Activated CD8-positive, alpha-beta T cell treated with anti-CD3 and anti-CD28 coated beads for 36 hours (primary cell): ENCODE data around the gene KCTD1. TPM values are rescaled to one million over a fixed set of nuclear protein-coding genes. Genes with fewer than 3 reads are reported as not detected.

Experiments
- ATAC-seq: fragments of 200-7000 bp; cut with Tn5 transposase; one replicate; pipeline ENCODE4 v1.10.0; 2021; ENCODE audit warnings: mild to moderate bottlenecking, moderate library complexity
- CTCF ChIA-PET: fragments of 350-600 bp; sonication (Branson Sonifier 250); formaldehyde crosslinking; loops from one replicate; lab custom pipeline; 2021; ENCODE audit warnings: antibody characterized with exemption; lab: Charles Lee
- POLR2A ChIA-PET: fragments of 350-600 bp; sonication (Branson Sonifier 250); formaldehyde crosslinking; loops from one replicate; lab custom pipeline; 2021; ENCODE audit warnings: antibody characterized with exemption; lab: Charles Lee
- DNase-seq: peaks from one replicate; pipeline ENCODE4 v3.0.0-alpha.2; 2020
- H3K27ac Mint-ChIP-seq: one replicate; pipeline ENCODE4 v1.8.0; 2021; ENCODE audit warnings: mild to moderate bottlenecking, mixed read lengths
- H3K27me3 Mint-ChIP-seq: one replicate; pipeline ENCODE4 v1.8.0; 2021; ENCODE audit warnings: mixed read lengths
- H3K36me3 Mint-ChIP-seq: one replicate; pipeline ENCODE4 v1.8.0; 2021; ENCODE audit warnings: low read depth, mixed read lengths
- H3K4me1 Mint-ChIP-seq: one replicate; pipeline ENCODE4 v1.8.0; 2021; ENCODE audit warnings: low read depth, mixed read lengths
- H3K4me3 Mint-ChIP-seq: one replicate; pipeline ENCODE4 v1.8.0; 2021; ENCODE audit warnings: mild to moderate bottlenecking, moderate library complexity, mixed read lengths
- H3K9me3 Mint-ChIP-seq: one replicate; pipeline ENCODE4 v1.8.0; 2021; ENCODE audit warnings: mixed read lengths
- intact Hi-C: fragments of 100-400 bp; cut with micrococcal nuclease; formaldehyde crosslinking; loops from one replicate; pipeline ENCODE4 v1.10.0; 2022
- total RNA-seq, 2 experiments: library from RNA; stranded (reverse); gene quantifications; one replicate each; pipeline ENCODE4 v1.2.3, GENCODE V29; 2021
- TF ChIP-seq, protein P1 (sequence below): fragments of 200-600 bp; IDR thresholded peaks from one replicate; pipeline ENCODE4 v1.8.0; 2022; ENCODE audit warnings: antibody characterized with exemption, mild to moderate bottlenecking

Gene KCTD1
- total RNA-seq, 2 experiments from 2014 or later, result 3.4 TPM

DNA sequence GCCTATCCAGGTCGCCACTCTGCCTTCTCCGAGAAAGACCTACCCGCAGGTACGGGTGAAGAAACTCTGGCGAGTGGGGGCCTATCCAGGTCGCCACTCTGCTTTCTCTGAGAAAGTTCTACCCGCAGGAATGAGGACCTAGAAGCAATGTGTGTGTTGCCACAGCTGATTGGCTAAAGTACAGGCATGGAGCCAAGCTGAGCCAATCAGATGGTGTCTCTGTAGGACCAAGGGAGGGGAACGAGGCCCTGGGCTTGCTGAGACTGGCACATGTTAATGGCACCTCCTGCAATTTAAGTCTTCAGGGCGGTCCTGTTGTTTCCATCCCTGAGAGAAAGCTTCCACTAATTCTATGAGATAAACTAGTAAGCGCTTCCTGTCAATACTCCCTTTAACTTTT, 82.3 kb downstream of the KCTD1 start:
- no peak overlapping the region for H3K4me3 Mint-ChIP-seq
- POLR2A ChIA-PET, result no interaction called here

DNA sequence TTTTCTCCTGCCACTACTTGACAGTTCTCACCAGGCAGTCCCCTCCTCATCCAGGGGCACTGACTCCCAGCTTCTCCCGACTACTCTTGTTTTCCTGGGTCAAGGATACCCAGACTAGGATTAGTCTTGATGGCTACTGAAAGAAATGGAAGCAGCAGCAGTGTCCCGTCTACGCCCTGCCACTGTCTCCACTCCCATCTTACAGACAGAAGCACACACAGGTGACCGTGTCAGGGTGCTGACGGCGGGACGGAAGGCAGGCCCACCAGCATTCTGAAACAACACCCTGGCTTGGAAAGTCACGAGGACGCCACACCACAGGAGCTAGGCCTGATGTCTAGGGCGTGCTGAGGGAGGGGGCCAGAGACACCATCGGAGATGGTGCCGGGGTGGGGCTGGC, 82.9 kb downstream of the KCTD1 start:
- CTCF ChIA-PET, result no interaction called here
- intact Hi-C loops, result no loop called here
- DNase-seq (no peak), ATAC-seq (no peak)
- no peak overlapping the region for H3K4me3 Mint-ChIP-seq
- TF ChIP-seq, protein P1, sequence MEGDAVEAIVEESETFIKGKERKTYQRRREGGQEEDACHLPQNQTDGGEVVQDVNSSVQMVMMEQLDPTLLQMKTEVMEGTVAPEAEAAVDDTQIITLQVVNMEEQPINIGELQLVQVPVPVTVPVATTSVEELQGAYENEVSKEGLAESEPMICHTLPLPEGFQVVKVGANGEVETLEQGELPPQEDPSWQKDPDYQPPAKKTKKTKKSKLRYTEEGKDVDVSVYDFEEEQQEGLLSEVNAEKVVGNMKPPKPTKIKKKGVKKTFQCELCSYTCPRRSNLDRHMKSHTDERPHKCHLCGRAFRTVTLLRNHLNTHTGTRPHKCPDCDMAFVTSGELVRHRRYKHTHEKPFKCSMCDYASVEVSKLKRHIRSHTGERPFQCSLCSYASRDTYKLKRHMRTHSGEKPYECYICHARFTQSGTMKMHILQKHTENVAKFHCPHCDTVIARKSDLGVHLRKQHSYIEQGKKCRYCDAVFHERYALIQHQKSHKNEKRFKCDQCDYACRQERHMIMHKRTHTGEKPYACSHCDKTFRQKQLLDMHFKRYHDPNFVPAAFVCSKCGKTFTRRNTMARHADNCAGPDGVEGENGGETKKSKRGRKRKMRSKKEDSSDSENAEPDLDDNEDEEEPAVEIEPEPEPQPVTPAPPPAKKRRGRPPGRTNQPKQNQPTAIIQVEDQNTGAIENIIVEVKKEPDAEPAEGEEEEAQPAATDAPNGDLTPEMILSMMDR, result no peak
- H3K9me3 Mint-ChIP-seq, result no peaks in the 10 kb centered on the region
- H3K27ac Mint-ChIP-seq, result no peak overlapping the region
- POLR2A ChIA-PET, result no interaction called here
- no peaks in the 10 kb centered on the region for H3K36me3 Mint-ChIP-seq
- no peaks in the 10 kb centered on the region for H3K27me3 Mint-ChIP-seq
- H3K4me1 Mint-ChIP-seq, result no peaks in the 10 kb centered on the region

More for the DNA sequence above, 82.3 kb downstream of the KCTD1 start:
- no peaks in the 10 kb centered on the region for H3K9me3 Mint-ChIP-seq
- TF ChIP-seq, protein P1, result no peak
- no peaks in the 10 kb centered on the region for H3K4me1 Mint-ChIP-seq
- no peaks in the 10 kb centered on the region for H3K27me3 Mint-ChIP-seq
- no peaks in the 10 kb centered on the region for H3K36me3 Mint-ChIP-seq
- no peak overlapping the region for H3K27ac Mint-ChIP-seq
- DNase-seq, result no peak
- intact Hi-C loops, result no loop called here
- CTCF ChIA-PET, result no interaction called here
- no peak for ATAC-seq

DNA sequence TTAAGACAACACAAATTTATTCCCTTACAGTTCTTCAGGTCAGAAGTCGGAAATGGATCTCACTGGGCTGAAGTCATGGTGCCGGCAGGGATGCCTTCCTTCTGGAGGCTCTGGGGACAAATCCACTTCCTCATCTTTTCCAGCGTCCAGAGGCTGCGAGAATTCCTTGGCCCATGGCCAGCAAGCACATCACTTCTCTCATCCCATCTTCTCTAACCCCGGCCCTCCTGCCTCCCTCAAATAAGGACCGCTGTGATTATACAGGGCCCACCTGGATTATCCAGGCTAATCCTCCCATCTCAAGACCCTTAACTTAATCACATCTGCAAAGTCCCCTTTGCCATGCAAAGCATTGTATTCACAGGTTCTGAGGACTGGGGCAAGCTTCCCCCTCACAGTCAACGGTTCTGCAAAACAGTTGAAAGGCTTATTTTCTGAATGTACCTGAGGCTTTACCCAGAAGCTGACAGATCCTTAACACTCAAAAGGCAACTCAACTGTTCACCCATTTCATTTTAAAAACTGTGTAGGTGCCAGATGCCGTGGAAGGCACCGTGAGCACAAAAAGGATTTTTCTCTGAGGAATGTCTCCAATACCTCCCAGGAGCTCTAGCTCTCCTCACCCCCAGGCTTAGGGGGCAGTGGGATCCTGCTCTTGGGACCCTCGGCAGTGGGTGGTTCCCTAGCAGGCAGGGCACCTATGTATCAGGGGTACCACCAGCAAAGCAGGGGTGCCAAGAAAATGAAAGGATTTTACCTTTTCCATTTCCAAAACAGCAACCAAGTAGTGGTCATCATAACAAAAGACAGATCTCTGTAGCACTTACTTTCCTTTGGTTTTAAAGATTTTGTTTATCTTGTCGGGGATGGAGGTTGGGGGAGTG, 84.0 kb downstream of the KCTD1 start:
- H3K9me3 Mint-ChIP-seq, result no peaks in the 10 kb centered on the region
- ATAC-seq, result no peak
- no peak overlapping the region for H3K27ac Mint-ChIP-seq
- intact Hi-C loops, result no loop called here
- no peaks in the 10 kb centered on the region for H3K27me3 Mint-ChIP-seq
- no peaks in the 10 kb centered on the region for H3K36me3 Mint-ChIP-seq
- H3K4me3 Mint-ChIP-seq, result no peak overlapping the region
- CTCF ChIA-PET, result no interaction called here
- H3K4me1 Mint-ChIP-seq, result no peaks in the 10 kb centered on the region
- POLR2A ChIA-PET, result no interaction called here
- TF ChIP-seq, protein P1, result no peak
- DNase-seq, result no peak

DNA sequence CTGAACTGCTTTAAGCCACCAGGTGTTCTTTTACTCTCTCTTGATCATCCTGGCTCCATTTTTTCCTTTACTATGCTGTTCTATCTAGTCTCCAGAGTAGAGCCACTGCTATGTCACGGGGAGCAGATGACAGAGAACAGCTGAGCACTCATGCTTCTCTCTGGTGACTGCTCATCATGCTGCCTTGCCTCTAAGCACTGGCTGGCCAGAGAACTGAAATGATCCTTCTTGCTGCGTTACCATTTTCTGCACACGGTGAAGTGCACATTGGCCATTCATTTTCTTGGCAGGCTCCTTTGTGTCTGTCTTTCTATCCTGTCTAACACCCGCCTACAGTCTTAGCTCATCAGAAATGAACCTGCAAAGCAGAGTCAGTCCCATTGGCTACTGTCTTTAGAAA, 86.0 kb downstream of the KCTD1 start:
- Mint-ChIP-seq H3K9me3 (no peaks in the 10 kb centered on the region), H3K27me3 (no peaks in the 10 kb centered on the region), H3K27ac (no peak overlapping the region), H3K4me1 (peaks cover 9% of the 10 kb centered on the region), H3K4me3 (no peak overlapping the region), H3K36me3 (no peaks in the 10 kb centered on the region)
- intact Hi-C loops, result no loop called here
- POLR2A ChIA-PET, result no interaction called here
- ATAC-seq, result no peak
- DNase-seq, result no peak
- CTCF ChIA-PET, result no interaction called here
- TF ChIP-seq, protein P1, result no peak

DNA sequence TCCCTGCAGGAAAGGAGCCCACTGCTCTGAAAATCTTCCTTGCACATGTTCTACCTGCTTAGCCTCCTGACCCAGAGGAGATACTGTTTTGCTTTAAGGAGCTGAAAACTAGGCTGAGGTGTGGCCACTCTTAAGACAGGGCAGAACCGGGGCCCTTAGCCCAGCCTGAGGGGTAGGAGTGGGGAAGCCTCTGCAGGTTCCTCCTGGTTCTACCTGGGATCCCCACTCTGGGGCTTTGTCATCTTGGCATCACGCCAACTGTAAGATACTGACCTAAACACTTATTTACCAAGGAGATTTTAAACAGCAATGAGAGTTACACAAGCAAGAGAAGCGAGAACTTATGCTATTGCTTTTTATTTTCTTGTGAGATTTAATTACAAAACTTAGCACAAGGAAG, 86.9 kb downstream of the KCTD1 start:
- ATAC-seq, result no peak
- TF ChIP-seq, protein P1, result no peak
- no peaks in the 10 kb centered on the region for H3K9me3 Mint-ChIP-seq
- no peaks in the 10 kb centered on the region for H3K27me3 Mint-ChIP-seq
- no peak overlapping the region for H3K4me3 Mint-ChIP-seq
- peaks cover 9% of the 10 kb centered on the region for H3K4me1 Mint-ChIP-seq
- ChIA-PET CTCF (no interaction called here), POLR2A (no interaction called here)
- no peaks in the 10 kb centered on the region for H3K36me3 Mint-ChIP-seq
- intact Hi-C loops, result no loop called here
- H3K27ac Mint-ChIP-seq, result no peak overlapping the region
- no peak for DNase-seq
